Right atrium auricular region (tissue), 2 donors: ENCODE data around the gene SLC22A16. TPM values are rescaled to one million over a fixed set of nuclear protein-coding genes. Genes with fewer than 3 reads are reported as not detected.

Experiments used
- DNase-seq: peaks from one replicate; pipeline ENCODE4 v3.0.0-alpha.2; 2019; ENCODE audit warnings: low spot score
- H3K27ac ChIP-seq, 2 donors: fragments of 200-600 bp; sonication (generic); 1 replicate in 1 of 2; 2 replicates in 1 of 2; pipeline ENCODE4 v1.5.1; 2016 to 2019
- H3K27me3 ChIP-seq, 2 donors: fragments of 200-600 bp; sonication (generic); one replicate each; pipeline versions ENCODE4 v1.5.1 to v1.6.0; 2017 to 2019
- H3K36me3 ChIP-seq: fragments of 200-600 bp; sonication (generic); one replicate; pipeline ENCODE4 v1.5.1; 2016
- H3K4me1 ChIP-seq, 2 donors: fragments of 200-600 bp; sonication (generic); one replicate each; pipeline versions ENCODE4 v1.5.1 to v1.6.0; 2017 to 2019
- H3K4me3 ChIP-seq, 2 donors: fragments of 200-600 bp; sonication (generic); 1 replicate in 1 of 2; 2 replicates in 1 of 2; pipeline ENCODE4 v1.5.1; 2017 to 2019; ENCODE audit warnings: mild to moderate bottlenecking in 1 of 2, moderate library complexity in 1 of 2
- H3K9me3 ChIP-seq, 2 donors: fragments of 200-600 bp; sonication (generic); one replicate each; pipeline ENCODE4 v1.5.1; 2019
- total RNA-seq, 2 donors: library from RNA; depleted of rRNA; stranded (reverse); fragments of >200 nt; gene quantifications; one replicate each; pipeline ENCODE4 v1.1.0, GENCODE V29; 2016
- TF ChIP-seq, protein P1 (sequence below), 2 donors: fragments of 200-600 bp; sonication (generic); IDR thresholded peaks; one replicate each; pipeline ENCODE4 v1.5.1; 2019; ENCODE audit warnings: antibody characterized with exemption in 2 of 2

Gene SLC22A16
- total RNA-seq, 2 donors from 2014 or later, result not detected

DNA sequence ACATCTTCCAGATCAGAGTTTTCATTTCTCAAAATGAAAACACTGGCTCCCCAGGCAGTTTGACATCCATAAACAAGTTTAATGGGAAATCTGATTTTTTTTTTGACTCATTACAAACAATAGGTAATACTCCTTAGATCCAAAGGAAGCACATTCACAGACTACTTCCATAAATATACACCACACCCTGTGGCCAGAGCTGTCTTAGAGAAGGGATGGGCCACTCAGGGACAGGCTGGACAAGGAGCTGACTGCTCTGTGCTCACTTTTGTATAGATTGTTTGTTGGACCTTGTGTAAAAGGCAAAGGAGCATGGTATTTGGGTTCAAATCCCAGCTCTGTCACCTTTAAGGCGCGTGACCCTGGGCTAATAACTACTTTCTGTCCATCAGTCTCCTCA is 48.3 kb downstream of the SLC22A16 start:
- Histone ChIP-seq H3K9me3 (no peaks in the 10 kb centered on the region), H3K4me3 (no peak overlapping the region), H3K27me3 (no peaks in the 10 kb centered on the region), H3K36me3 (no peaks in the 10 kb centered on the region), H3K4me1 (peaks cover 0 to 3% of the 10 kb centered on the region in 2 donors), H3K27ac (no peak overlapping the region)
- no peak for DNase-seq
- TF ChIP-seq, protein P1, sequence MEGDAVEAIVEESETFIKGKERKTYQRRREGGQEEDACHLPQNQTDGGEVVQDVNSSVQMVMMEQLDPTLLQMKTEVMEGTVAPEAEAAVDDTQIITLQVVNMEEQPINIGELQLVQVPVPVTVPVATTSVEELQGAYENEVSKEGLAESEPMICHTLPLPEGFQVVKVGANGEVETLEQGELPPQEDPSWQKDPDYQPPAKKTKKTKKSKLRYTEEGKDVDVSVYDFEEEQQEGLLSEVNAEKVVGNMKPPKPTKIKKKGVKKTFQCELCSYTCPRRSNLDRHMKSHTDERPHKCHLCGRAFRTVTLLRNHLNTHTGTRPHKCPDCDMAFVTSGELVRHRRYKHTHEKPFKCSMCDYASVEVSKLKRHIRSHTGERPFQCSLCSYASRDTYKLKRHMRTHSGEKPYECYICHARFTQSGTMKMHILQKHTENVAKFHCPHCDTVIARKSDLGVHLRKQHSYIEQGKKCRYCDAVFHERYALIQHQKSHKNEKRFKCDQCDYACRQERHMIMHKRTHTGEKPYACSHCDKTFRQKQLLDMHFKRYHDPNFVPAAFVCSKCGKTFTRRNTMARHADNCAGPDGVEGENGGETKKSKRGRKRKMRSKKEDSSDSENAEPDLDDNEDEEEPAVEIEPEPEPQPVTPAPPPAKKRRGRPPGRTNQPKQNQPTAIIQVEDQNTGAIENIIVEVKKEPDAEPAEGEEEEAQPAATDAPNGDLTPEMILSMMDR (IDR thresholded peaks at IDR 0.05), result no peak

DNA sequence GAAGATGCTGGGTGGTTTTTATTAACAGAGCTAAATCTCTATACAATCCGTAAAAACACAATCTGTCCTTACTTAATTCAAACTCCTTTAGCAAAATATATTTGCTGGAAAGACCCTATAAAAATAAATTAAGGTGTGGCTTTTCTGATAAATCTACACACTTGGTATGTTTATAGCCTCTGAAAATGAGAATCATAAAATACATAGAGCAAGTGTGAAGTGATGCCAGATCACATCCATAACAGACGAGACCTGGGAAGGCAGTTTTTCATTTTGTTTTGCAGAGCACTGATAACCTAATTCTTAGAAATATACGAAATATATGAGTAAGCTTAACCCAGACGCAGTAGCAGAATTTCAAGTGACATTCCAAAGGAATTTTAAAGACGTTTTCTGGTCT is 50.6 kb downstream of the SLC22A16 start:
- H3K27me3 ChIP-seq, result no peaks in the 10 kb centered on the region
- no peaks in the 10 kb centered on the region for H3K36me3 ChIP-seq
- TF ChIP-seq, protein P1 (IDR thresholded peaks at IDR 0.05), result no peak
- no peaks in the 10 kb centered on the region for H3K4me1 ChIP-seq
- H3K9me3 ChIP-seq, result no peaks in the 10 kb centered on the region
- H3K4me3 ChIP-seq, result no peak overlapping the region
- DNase-seq, result no peak
- no peak overlapping the region for H3K27ac ChIP-seq

DNA sequence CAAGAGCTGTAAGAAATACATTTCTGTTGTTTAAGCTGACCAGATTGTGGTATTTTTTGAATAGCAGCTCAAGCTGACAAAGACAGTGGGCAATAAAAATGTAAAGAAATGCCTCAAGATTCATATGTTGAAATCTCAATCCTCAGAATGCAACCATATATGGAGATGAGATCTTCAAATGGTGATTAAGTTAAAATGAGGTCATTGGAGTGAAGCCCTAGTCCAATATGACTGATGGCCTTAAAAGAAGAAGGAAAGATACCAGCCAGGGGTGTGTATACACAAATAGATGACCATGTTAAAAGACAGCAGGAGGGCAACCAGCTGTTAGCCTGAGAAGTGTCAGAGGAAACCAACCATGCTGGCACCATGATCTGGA is 54.0 kb downstream of the SLC22A16 start:
- H3K36me3 ChIP-seq, result no peaks in the 10 kb centered on the region
- no peak for DNase-seq

DNA sequence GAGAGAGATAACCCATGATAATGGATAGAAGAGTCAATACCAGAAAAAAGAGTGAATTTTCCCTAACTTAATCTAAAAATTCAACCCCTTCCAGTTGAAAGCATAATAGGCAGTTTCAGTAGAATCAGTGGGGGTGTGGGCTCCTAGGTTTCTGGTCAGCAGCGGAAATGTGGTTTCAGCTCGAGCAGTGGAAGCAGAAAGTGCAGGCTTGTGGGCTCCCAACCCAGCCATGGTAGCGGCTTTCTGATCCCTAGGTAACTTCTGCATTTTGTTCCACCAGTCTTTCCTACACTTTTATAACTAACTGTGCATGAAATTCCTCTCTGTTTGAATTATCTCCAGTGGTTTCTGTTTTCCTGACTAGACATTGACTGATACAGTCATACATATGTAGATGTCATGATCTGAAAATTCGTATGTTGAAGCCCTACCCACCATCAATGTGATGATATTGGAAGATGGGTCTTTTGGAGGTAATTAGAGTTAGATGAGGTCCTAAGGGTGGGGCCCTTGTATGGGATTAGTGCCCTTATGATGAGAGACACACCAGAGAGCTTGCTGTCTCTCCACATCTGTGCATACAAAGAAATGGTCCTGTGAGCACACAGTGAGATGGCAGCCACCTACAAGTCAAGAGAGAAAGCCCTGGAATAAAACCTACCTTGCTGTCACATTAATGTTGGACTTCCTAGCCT is 54.5 kb downstream of the SLC22A16 start:
- H3K4me1 ChIP-seq, result no peaks in the 10 kb centered on the region
- no peak overlapping the region for H3K27ac ChIP-seq
- H3K4me3 ChIP-seq, result no peak overlapping the region
- H3K27me3 ChIP-seq, result no peaks in the 10 kb centered on the region
- TF ChIP-seq, protein P1 (IDR thresholded peaks at IDR 0.05), result no peak
- no peak for DNase-seq
- no peaks in the 10 kb centered on the region for H3K36me3 ChIP-seq
- no peaks in the 10 kb centered on the region for H3K9me3 ChIP-seq

More for the DNA sequence above, 54.0 kb downstream of the SLC22A16 start:
- TF ChIP-seq, protein P1 (IDR thresholded peaks at IDR 0.05), result no peak
- no peak overlapping the region for H3K4me3 ChIP-seq
- no peak overlapping the region for H3K27ac ChIP-seq
- no peaks in the 10 kb centered on the region for H3K4me1 ChIP-seq
- no peaks in the 10 kb centered on the region for H3K27me3 ChIP-seq
- H3K9me3 ChIP-seq, result no peaks in the 10 kb centered on the region

DNA sequence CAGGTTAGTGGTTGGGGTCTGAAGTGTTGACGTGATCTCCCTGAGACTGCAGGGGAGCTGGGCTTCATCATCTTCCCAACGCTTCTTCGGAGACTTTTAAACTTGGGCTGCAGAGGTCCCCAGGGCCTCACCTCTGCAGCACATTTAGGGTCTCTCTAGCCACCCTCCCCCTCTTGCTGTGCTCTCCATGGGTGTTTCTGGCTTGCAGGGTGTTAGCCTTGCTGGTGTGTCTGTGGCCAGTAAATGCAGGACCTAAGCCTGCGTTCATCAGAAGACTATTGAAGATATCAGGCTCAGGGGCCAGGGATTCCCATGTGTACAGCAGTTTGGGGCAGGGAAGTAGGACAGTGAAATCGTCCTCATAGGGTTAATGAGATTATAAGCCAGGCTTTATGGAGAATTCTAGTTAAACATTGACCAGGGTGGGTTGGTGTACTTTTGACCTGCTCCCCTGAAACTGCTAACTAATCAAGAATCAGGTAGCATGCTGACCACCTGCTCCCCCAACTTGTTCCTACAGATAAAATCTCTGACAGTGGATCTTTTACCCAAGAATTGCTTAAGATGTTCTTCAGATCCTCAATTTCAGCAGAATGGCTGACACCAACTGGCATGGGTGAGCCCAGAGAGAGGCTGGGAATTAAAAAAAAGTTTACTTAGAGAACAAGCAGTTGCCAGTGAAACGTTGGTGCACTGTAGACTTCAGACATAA is 57.2 kb downstream of the SLC22A16 start:
- Histone ChIP-seq H3K27me3 (no peaks in the 10 kb centered on the region), H3K9me3 (no peaks in the 10 kb centered on the region), H3K4me1 (peaks cover 0 to 10% of the 10 kb centered on the region in 2 donors), H3K4me3 (no peak overlapping the region), H3K27ac (no peak overlapping the region), H3K36me3 (no peaks in the 10 kb centered on the region)
- no peak for DNase-seq
- TF ChIP-seq, protein P1 (IDR thresholded peaks at IDR 0.05), result no peak
